Retinal pigment epithelial cell (primary cell): ENCODE results near the gene FHOD3.

Experiments used
- DNase-seq: peaks from one replicate; pipeline ENCODE4 v3.0.0-alpha.2; 2010; ENCODE audit warnings: low read depth
- H3K4me3 ChIP-seq: 2 replicates; pipeline ENCODE4 v1.5.1; 2011; ENCODE audit warnings: mild to moderate bottlenecking, low read length, control low read depth, moderate library complexity
- TF ChIP-seq, protein P1 (sequence below): conservative IDR thresholded peaks from 2 replicates; pipeline ENCODE4 v1.5.1; 2011; ENCODE audit warnings: low read depth, low read length, control low read depth, inconsistent platforms

Gene FHOD3

DNA sequence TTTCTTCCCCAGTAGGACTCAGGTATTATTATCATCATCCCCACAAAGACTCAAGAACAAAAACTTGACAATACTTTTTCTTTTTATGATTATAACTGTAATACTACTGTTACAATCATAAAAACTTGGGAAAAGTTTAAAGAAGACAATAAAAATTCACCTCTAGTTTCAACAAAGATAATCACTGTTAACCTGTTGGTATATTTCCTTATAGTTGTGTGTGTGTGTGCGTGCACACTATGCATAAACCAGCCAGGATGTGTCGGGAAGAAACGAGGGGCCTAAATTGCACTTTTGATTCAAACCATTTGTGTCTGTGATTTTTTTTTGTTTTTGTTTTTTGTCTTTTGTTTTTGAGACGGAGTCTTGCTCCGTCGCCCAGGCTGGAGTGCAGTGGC is 298.3 kb downstream of the FHOD3 start:
- TF ChIP-seq, protein P1, sequence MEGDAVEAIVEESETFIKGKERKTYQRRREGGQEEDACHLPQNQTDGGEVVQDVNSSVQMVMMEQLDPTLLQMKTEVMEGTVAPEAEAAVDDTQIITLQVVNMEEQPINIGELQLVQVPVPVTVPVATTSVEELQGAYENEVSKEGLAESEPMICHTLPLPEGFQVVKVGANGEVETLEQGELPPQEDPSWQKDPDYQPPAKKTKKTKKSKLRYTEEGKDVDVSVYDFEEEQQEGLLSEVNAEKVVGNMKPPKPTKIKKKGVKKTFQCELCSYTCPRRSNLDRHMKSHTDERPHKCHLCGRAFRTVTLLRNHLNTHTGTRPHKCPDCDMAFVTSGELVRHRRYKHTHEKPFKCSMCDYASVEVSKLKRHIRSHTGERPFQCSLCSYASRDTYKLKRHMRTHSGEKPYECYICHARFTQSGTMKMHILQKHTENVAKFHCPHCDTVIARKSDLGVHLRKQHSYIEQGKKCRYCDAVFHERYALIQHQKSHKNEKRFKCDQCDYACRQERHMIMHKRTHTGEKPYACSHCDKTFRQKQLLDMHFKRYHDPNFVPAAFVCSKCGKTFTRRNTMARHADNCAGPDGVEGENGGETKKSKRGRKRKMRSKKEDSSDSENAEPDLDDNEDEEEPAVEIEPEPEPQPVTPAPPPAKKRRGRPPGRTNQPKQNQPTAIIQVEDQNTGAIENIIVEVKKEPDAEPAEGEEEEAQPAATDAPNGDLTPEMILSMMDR: no peak
- no peak overlapping the region for H3K4me3 ChIP-seq

DNA sequence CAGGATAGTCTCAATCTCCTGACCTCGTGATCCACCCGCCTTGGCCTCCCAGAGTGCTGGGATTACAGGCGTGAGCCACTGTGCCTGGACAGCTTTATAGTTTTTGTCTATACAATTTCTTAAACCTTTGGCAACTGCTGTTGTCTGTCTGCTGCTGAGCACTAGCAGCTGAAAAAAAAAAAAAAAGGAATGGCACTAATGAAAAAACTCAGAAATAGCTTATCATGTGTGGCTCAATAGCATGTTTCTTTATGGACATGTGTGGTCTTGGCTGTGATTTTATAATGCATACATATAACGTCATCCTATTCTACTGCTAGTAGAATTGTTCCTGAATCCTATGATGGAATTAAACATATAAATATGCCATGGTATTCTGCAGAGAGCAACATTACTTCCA is 300.1 kb downstream of the FHOD3 start:
- DNase-seq: no peak
- TF ChIP-seq, protein P1: no peak
- H3K4me3 ChIP-seq: no peak overlapping the region

More for the DNA sequence above, 298.3 kb downstream of the FHOD3 start:
- no peak for DNase-seq

DNA sequence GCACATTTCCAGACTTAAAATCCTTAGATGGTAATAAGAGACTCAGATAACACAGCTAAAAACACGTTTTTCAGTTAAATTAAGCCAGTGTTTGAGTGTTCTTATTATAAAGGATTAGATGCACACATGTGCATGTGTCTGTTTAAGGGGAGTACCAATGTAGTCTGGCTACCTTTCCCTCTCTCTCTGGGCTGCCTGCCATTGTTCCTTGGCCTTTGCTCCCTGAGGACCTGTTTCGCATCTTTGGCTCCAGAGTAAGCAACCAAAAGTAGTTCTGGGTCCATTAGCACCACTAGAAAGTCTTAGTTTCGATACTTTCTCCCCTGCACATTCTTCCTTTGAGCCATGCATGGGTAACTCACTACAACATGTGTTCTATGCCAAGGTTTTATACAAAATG is 303.0 kb downstream of the FHOD3 start:
- no peak overlapping the region for H3K4me3 ChIP-seq
- TF ChIP-seq, protein P1: no peak
- no peak for DNase-seq

DNA sequence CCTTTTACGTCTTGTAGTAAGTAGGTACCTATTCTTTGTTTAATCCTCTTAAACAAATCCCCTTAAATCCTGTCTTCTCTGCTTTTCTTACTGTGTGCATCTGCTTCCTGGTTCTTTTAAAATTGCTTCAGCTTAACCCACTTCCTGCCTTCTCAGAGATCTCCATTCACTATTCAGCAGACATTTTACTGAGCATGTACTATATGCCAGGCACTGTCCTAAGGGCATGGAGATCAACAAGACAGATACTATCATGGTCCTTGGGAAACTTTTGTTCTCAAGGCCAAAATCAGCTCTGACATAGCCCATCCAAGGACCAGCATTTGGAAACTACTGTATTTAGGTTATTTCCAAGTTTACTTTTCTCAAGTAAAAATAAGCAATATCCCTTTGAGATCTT is 303.8 kb downstream of the FHOD3 start:
- no peak overlapping the region for H3K4me3 ChIP-seq
- TF ChIP-seq, protein P1: no peak
- DNase-seq: no peak

DNA sequence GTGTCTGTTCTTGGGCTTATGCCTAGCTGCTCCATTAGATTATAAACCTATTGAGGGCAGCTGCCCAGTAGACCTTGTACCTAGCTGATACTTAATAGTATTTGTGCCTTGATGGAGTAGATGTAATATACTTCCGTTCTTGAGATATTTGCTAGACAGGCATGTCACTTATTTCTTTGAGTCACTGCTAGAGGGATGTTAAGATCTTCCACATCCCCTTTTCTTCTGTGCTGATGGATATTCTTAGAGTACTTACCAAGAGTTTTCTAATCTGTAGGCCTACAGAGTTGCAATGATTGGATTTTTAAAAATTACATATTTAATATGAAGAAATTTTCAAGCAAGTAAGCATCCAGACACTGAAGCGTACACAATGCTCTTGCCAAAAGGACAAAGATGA is 304.6 kb downstream of the FHOD3 start:
- no peak overlapping the region for H3K4me3 ChIP-seq
- DNase-seq: no peak
- TF ChIP-seq, protein P1: no peak

DNA sequence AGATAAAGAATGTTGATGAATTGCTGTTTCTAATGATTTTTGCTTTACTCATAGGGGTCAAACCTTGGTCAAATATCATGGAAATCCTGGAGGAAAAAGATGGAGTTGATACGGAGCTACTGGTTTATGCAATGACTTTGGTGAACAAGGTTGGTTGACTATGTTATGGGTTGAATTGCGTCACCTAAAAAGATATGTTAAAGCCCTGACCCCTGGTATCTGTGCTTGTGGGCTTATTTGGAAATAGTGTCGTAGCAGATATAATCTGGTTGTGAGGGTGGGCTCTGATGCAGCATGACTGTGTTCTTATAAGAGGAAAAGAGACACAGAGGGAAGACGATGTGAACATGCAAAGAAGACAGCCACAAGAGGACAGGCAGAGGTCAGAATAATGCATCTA is 305.1 kb downstream of the FHOD3 start:
- H3K4me3 ChIP-seq: no peak overlapping the region
- DNase-seq: no peak
- TF ChIP-seq, protein P1: no peak

DNA sequence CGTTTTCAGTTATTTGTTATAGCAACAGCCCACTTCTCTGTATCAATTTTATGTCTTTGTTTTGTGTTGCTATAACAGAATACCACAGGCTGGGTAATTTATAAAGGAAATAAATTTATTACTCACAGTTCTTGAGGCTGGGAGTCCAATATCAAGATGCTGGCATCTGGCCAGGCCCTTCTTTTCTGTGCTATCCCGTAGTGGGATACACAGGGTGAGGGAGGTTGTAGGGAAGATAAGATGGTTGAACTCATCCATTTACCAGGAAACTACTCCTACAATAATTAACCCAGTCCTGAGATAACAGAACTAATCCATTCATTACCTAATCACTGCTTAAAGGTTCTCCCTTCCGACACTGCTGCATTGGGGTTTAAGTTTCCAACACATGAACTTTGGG is 310.6 kb downstream of the FHOD3 start:
- H3K4me3 ChIP-seq: no peak overlapping the region
- TF ChIP-seq, protein P1: no peak
- DNase-seq: no peak
